ENCODE data around the gene PSMD9. TPM values are rescaled to one million over a fixed set of nuclear protein-coding genes. Genes with fewer than 3 reads are reported as not detected.
A peak's percentile ranks its signal among the peaks of the same experiment; 100 is the strongest.

The PSMD9 gene
- total RNA-seq, 4 donors from 2014 or later, result 44.7 to 102 (median 68.4) TPM

GRCh38 chr12:121930862-121931261, 42.3 kb downstream of the PSMD9 start:
- TF ChIP-seq POLR2A (IDR thresholded peaks at IDR 0.05) (no peak), POLR2AphosphoS5 (IDR thresholded peaks at IDR 0.05) (no peak), CTCF (IDR thresholded peaks at IDR 0.05) (no peak), EP300 (IDR thresholded peaks at IDR 0.05) (no peak)
- WGBS, result 82% methylated on average over 4 of the region's 4 CpGs
- Histone ChIP-seq H3K4me3 (no peak overlapping the region), H3K9me3 (no peaks in the 10 kb centered on the region), H3K27ac (no peak overlapping the region), H3K36me3 (no peaks in the 10 kb centered on the region), H3K4me1 (peaks cover 7% of the 10 kb centered on the region), H3K27me3 (no peaks in the 10 kb centered on the region)
- DNase-seq (ENCODE audit: low spot score in 2 of 2), result peak in 1 of 2 donors; percentile 33

- TF ChIP-seq EP300 (IDR thresholded peaks at IDR 0.05) (no peak), POLR2A (IDR thresholded peaks at IDR 0.05) (no peak), CTCF (IDR thresholded peaks at IDR 0.05) (no peak), POLR2AphosphoS5 (IDR thresholded peaks at IDR 0.05) (no peak)
- peak in 1 of 2 donors; percentile 14 for DNase-seq (ENCODE audit: low spot score in 2 of 2)
Measured at GRCh38 chr12:121932176-121932536, 43.6 kb downstream of the PSMD9 start.

GRCh38 chr12:121932914-121933521, 44.4 kb downstream of the PSMD9 start:
- TF ChIP-seq EP300 (IDR thresholded peaks at IDR 0.05) (no peak), POLR2A (IDR thresholded peaks at IDR 0.05) (no peak), CTCF (IDR thresholded peaks at IDR 0.05) (no peak), POLR2AphosphoS5 (IDR thresholded peaks at IDR 0.05) (no peak)
- peaks cover 1% of the 10 kb centered on the region for H3K4me1 ChIP-seq
- no peaks in the 10 kb centered on the region for H3K27me3 ChIP-seq
- H3K4me3 ChIP-seq, result no peak overlapping the region
- peaks cover 5% of the 10 kb centered on the region for H3K36me3 ChIP-seq
- H3K27ac ChIP-seq, result no peak overlapping the region
- WGBS, result 88% methylated on average over 4 of the region's 4 CpGs
- peak in 1 of 2 donors; percentile 27 for DNase-seq (ENCODE audit: low spot score in 2 of 2)
- no peaks in the 10 kb centered on the region for H3K9me3 ChIP-seq

More at GRCh38 chr12:121932176-121932536, 43.6 kb downstream of the PSMD9 start:
- Histone ChIP-seq H3K9me3 (no peaks in the 10 kb centered on the region), H3K4me3 (no peak overlapping the region), H3K27ac (no peak overlapping the region), H3K27me3 (no peaks in the 10 kb centered on the region), H3K36me3 (peaks cover 3% of the 10 kb centered on the region), H3K4me1 (peaks cover 3% of the 10 kb centered on the region)
- 79% methylated on average over 3 of the region's 3 CpGs for WGBS

- TF ChIP-seq CTCF (IDR thresholded peaks at IDR 0.05) (no peak), POLR2AphosphoS5 (IDR thresholded peaks at IDR 0.05) (no peak)
- H3K36me3 ChIP-seq, result peaks cover 5% of the 10 kb centered on the region
- H3K27me3 ChIP-seq, result no peaks in the 10 kb centered on the region
- H3K9me3 ChIP-seq, result no peaks in the 10 kb centered on the region
- H3K27ac ChIP-seq, result no peak overlapping the region
- DNase-seq (ENCODE audit: low spot score in 2 of 2), result peak in 1 of 2 donors; percentile 37
- WGBS, result 93% methylated on average over 17 of the region's 17 CpGs
- no peaks in the 10 kb centered on the region for H3K4me1 ChIP-seq
- H3K4me3 ChIP-seq, result no peak overlapping the region
Measured at GRCh38 chr12:121933522-121934308, 45.1 kb downstream of the PSMD9 start.

GRCh38 chr12:121934309-121934664, 45.7 kb downstream of the PSMD9 start:
- Histone ChIP-seq H3K27ac (no peak overlapping the region), H3K9me3 (no peaks in the 10 kb centered on the region), H3K4me3 (no peak overlapping the region), H3K36me3 (peaks cover 5% of the 10 kb centered on the region), H3K4me1 (no peaks in the 10 kb centered on the region), H3K27me3 (no peaks in the 10 kb centered on the region)
- no peak for DNase-seq (ENCODE audit: low spot score in 2 of 2)
- WGBS, result 98% methylated on average over 2 of the region's 2 CpGs
- TF ChIP-seq EP300 (IDR thresholded peaks at IDR 0.05), result no peak
- no peak for TF ChIP-seq POLR2AphosphoS5 (IDR thresholded peaks at IDR 0.05)
- TF ChIP-seq CTCF (IDR thresholded peaks at IDR 0.05), result no peak
- TF ChIP-seq POLR2A (IDR thresholded peaks at IDR 0.05), result no peak
